ENCODE measurements around the gene RTRAF.

RTRAF gene

GRCh38 chr14:51988221-51988620 is 1.1 kb upstream of the RTRAF start:
- TF ChIP-seq CTCF (IDR thresholded peaks at IDR 0.05; ENCODE audit: control insufficient read depth, extremely low read depth, insufficient read depth), result no peak
- no peak for DNase-seq (ENCODE audit: low read depth)
- H3K4me3 ChIP-seq (ENCODE audit: low read depth, low read length), result peak overlapping the region; percentile 66

GRCh38 chr14:51990488-51990887 is 1.1 kb downstream of the RTRAF start:
- H3K4me3 ChIP-seq (ENCODE audit: low read depth, low read length), result peak overlapping the region; percentile 66
- DNase-seq (ENCODE audit: low read depth), result no peak
- no peak for TF ChIP-seq CTCF (IDR thresholded peaks at IDR 0.05; ENCODE audit: control insufficient read depth, extremely low read depth, insufficient read depth)

- no peak for TF ChIP-seq CTCF (IDR thresholded peaks at IDR 0.05; ENCODE audit: control insufficient read depth, extremely low read depth, insufficient read depth)
- H3K4me3 ChIP-seq (ENCODE audit: low read depth, low read length), result no peak overlapping the region
- DNase-seq (ENCODE audit: low read depth), result no peak
Observed at GRCh38 chr14:51993285-51993920, 4.1 kb downstream of the RTRAF start.

DNA sequence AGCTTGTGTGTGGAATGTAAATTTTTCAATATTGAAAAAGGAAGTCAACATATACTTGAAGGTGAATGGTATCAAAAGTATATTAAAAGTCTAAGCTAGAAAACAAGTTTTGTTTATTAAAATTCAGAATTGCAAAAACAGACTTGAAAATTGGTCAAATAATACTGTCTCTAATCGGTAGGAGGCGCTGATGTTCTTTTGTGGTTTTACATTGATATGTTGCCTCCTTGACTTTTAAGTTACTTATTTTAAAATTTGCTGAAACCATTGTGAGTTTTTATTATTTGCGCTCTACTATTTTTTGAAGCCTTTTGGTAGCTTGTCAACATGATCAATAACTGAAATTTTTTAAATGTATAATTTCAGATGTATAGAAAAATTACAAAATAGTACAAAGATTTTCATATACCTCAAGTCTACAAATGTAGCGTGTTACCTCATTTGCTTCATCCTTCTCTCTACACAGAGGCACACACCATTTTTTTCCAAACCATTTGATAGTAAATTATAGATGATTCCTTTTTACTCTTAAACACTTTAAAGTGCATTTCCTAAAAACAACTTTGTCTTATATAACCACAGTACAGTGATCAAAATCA is 6.9 kb downstream of the RTRAF start:
- DNase-seq (ENCODE audit: low read depth), result no peak
- TF ChIP-seq CTCF (IDR thresholded peaks at IDR 0.05; ENCODE audit: control insufficient read depth, extremely low read depth, insufficient read depth), result peak; percentile 74
- H3K4me3 ChIP-seq (ENCODE audit: low read depth, low read length), result no peak overlapping the region

DNA sequence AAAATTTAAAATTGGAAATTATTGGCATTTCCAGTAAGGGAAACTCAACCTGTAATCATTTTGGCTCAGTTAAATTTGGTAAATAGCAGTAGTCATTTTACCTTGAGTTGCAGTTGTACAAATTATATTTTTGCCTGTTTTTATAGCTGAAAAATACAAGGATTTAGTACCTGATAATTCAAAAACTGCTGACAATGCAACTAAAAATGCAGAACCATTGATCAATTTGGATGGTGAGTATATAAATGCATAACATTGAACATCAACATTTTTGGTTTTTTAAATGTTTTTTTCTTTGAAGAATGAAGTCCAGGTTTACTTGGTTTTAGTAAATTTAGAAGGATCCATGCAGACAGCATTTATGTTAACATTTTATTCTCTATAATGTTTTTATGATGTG is 9.0 kb downstream of the RTRAF start:
- H3K4me3 ChIP-seq (ENCODE audit: low read depth, low read length), result no peak overlapping the region
- TF ChIP-seq CTCF (IDR thresholded peaks at IDR 0.05; ENCODE audit: control insufficient read depth, extremely low read depth, insufficient read depth), result no peak
- DNase-seq (ENCODE audit: low read depth), result no peak

DNA sequence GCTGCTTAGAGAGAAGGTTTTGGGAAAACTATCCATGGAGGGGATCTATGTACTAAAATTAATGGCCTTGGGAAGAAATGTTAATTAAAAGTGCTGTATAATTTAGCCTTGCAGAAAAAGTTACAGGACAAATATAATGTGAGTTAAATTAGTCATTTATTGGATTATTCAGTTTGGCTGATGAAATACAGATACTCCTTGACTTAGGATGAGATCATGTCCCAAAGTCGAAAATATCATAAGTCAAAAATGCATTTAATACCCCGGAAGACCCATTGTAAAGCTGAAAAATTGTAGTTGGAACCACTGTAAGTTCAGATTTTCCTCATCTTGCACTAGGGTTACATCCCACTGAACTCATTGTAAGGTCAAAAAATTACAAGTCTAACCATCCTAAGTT is 9.7 kb downstream of the RTRAF start:
- no peak for DNase-seq (ENCODE audit: low read depth)
- no peak overlapping the region for H3K4me3 ChIP-seq (ENCODE audit: low read depth, low read length)
- TF ChIP-seq CTCF (IDR thresholded peaks at IDR 0.05; ENCODE audit: control insufficient read depth, extremely low read depth, insufficient read depth), result no peak

Measured in LNCaP clone FGC (cell line).